Measurements from ENCODE around the gene DLEC1.

DNA sequence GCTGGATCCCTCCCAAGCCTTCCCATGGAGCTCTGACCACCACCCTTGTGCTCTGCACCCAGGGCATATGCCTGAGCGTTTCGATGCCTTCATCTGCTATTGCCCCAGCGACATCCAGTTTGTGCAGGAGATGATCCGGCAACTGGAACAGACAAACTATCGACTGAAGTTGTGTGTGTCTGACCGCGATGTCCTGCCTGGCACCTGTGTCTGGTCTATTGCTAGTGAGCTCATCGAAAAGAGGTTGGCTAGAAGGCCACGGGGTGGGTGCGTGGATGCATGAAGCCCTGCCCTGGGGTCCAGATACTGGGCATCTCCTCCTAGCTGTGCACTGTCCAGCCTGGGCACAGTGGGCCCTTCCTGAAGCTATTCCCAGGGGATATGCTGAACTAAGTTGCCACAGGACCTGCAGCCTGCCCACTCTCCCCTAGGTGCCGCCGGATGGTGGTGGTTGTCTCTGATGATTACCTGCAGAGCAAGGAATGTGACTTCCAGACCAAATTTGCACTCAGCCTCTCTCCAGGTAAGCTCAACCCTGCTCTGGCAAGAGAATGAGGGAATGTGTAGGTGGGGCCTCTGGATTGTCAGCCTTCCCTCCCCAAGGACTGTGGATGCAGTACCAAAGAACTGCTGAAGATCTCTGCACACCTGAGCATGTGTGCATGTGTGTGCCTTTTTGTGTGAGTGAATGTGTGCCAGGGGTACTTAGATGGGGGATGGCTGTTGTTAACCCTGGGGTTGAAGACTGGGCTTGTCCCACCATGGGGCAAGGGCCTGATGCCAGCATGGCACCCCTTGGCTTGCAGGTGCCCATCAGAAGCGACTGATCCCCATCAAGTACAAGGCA is 101.5 kb downstream of the DLEC1 start:
- TF ChIP-seq, protein P1, sequence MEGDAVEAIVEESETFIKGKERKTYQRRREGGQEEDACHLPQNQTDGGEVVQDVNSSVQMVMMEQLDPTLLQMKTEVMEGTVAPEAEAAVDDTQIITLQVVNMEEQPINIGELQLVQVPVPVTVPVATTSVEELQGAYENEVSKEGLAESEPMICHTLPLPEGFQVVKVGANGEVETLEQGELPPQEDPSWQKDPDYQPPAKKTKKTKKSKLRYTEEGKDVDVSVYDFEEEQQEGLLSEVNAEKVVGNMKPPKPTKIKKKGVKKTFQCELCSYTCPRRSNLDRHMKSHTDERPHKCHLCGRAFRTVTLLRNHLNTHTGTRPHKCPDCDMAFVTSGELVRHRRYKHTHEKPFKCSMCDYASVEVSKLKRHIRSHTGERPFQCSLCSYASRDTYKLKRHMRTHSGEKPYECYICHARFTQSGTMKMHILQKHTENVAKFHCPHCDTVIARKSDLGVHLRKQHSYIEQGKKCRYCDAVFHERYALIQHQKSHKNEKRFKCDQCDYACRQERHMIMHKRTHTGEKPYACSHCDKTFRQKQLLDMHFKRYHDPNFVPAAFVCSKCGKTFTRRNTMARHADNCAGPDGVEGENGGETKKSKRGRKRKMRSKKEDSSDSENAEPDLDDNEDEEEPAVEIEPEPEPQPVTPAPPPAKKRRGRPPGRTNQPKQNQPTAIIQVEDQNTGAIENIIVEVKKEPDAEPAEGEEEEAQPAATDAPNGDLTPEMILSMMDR (conservative IDR thresholded peaks at IDR 0.05 in 1 of 2, IDR thresholded peaks at IDR 0.05 in 1 of 2; ENCODE audit: extremely low read depth in 1 of 2, insufficient read depth in 1 of 2, low read depth in 1 of 2, low read length in 2 of 2): peak in 1 of 2 donors; percentile 22
- TF ChIP-seq EZH2 (IDR thresholded peaks at IDR 0.05; ENCODE audit: borderline replicate concordance, low read length): no peak

Data from mammary epithelial cell (primary cell).